Esophagus muscularis mucosa (tissue), 4 donors: ENCODE measurements around the gene CD6. TPM values are rescaled to one million over a fixed set of nuclear protein-coding genes. Genes with fewer than 3 reads are reported as not detected.

ENCODE experiments used
- DNase-seq: peaks from one replicate; pipeline ENCODE4 v3.0.0-alpha.2; 2017; ENCODE audit errors: extremely low spot score
- H3K27ac ChIP-seq, 4 donors: fragments of 200-600 bp; sonication (generic); replicated peaks in 1 of 4; 1 replicate in 3 of 4; 2 replicates in 1 of 4; pipeline ENCODE4 v1.5.1; 2016 to 2019; ENCODE audit warnings: mild to moderate bottlenecking in 1 of 4
- H3K27me3 ChIP-seq, 4 donors: fragments of 200-600 bp; sonication (generic); one replicate each; pipeline versions ENCODE4 v1.5.1 to v1.6.0; 2016 to 2019
- H3K36me3 ChIP-seq, 4 donors: fragments of 200-600 bp; sonication (generic); one replicate each; pipeline ENCODE4 v1.5.1; 2016 to 2019
- H3K4me1 ChIP-seq, 4 donors: fragments of 200-600 bp; sonication (generic); one replicate each; pipeline ENCODE4 v1.5.1; 2016 to 2019
- H3K4me3 ChIP-seq, 4 donors: fragments of 200-600 bp; sonication (generic); 1 replicate in 2 of 4; 2 replicates in 2 of 4; pipeline ENCODE4 v1.5.1; 2016 to 2019; ENCODE audit warnings: mild to moderate bottlenecking in 4 of 4, moderate library complexity in 1 of 4
- H3K9me3 ChIP-seq, 4 donors: fragments of 200-600 bp; sonication (generic); 1 replicate in 3 of 4; 2 replicates in 1 of 4; pipeline ENCODE4 v1.5.1; 2016 to 2019
- EP300 ChIP-seq: sonication (generic); formaldehyde crosslinking; IDR thresholded peaks from one replicate; pipeline ENCODE4 v1.6.1; 2017; ENCODE audit warnings: antibody characterized with exemption
- POLR2A ChIP-seq: fragments of 450-650 bp; IDR thresholded peaks from one replicate; pipeline ENCODE4 v1.6.1; 2017; ENCODE audit warnings: antibody characterized with exemption, moderate library complexity, mild to moderate bottlenecking, low read depth
- POLR2AphosphoS5 ChIP-seq, 2 donors: sonication (generic); formaldehyde crosslinking; IDR thresholded peaks; one replicate each; pipeline ENCODE4 v1.6.1; 2017; ENCODE audit warnings: antibody characterized with exemption in 2 of 2
- WGBS: methylation state at CpG from one replicate; pipeline ENCODE4 v1.1.5; 2018; 5-methylcytosine and 5-hydroxymethylcytosine counted together
- intact Hi-C: fragments of 100-400 bp; cut with DNase I; formaldehyde crosslinking; loops from one replicate; pipeline ENCODE4 v1.15.1; 2023
- total RNA-seq, 4 donors: library from RNA; depleted of rRNA; stranded (reverse); fragments of >200 nt; gene quantifications; one replicate each; pipeline versions ENCODE4 v1.1.0 to v1.2.1, GENCODE V29; 2016
- TF ChIP-seq, protein P1 (sequence below), 3 experiments: fragments of 200-600 bp in 2 of 3; fragments of 450-650 bp in 1 of 3; sonication (generic) in 2 of 3; IDR thresholded peaks; one replicate each; pipeline ENCODE4 v1.5.1; 2017 to 2019; ENCODE audit warnings: antibody characterized with exemption in 3 of 3, mild to moderate bottlenecking in 2 of 3, moderate library complexity in 1 of 3

Gene CD6
- total RNA-seq, 4 donors from 2014 or later: 0.32 to 2.2 (median 1.3) TPM; not detected in 1

DNA sequence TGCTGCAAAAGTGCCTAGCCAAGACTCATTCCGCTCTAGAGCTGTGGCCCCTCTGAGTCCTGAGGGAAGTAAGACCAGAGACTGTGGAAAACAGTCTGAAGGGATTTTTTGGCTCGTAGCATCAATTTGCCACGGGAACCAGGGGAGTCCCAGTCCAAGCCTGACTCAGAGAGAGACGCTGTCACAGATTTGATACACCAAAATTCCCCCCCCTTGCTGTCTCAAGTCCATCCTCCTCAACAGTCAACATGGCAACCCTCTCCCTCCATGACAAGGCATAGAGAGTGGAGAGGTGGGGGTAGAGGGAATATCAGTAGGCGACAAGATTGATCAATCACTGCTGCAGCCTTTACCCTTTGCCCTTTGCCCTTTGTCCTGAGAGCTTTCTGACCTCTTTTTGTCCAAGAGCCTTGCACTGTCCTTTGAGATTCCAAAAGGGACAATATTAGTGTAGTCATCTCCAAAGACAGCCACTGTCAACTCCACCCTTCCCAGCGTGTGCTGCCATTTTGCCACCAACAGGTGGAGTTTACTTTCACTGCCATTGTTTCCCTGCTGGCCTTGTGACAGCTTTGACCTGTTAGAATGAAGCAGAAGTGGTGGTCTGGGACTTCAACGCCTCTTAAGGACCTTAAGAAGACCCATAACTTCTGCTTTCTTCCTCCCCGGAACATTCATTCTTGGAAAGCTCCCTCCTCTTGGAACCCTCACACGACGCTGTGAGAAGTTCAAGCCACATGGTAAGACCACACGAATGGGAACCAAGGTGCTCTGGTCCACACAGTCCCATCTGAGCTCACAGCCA is 26.8 kb upstream of the CD6 start:
- H3K36me3 ChIP-seq: peaks cover 5 to 69% (median 59%) of the 10 kb centered on the region in 4 donors
- H3K9me3 ChIP-seq: no peaks in the 10 kb centered on the region

DNA sequence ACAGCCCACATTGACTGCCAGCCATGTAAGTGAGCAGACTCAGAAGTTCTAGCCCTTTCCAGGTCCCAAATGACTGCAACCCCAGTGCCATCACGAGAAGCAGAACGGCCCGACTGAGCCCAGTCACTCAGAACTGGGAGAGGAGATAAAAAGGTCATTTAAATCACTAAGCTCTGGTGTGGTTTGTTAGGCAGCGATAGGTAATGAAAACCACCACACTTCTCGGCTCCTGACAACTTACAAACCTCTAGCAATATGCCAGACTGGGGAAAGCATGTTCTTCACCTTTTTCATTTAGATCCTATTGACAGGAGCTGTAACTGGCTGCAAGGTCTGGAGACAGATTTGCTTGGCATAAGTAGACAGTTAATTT is 26.2 kb upstream of the CD6 start:
- no peak for TF ChIP-seq POLR2A
- TF ChIP-seq, protein P1, sequence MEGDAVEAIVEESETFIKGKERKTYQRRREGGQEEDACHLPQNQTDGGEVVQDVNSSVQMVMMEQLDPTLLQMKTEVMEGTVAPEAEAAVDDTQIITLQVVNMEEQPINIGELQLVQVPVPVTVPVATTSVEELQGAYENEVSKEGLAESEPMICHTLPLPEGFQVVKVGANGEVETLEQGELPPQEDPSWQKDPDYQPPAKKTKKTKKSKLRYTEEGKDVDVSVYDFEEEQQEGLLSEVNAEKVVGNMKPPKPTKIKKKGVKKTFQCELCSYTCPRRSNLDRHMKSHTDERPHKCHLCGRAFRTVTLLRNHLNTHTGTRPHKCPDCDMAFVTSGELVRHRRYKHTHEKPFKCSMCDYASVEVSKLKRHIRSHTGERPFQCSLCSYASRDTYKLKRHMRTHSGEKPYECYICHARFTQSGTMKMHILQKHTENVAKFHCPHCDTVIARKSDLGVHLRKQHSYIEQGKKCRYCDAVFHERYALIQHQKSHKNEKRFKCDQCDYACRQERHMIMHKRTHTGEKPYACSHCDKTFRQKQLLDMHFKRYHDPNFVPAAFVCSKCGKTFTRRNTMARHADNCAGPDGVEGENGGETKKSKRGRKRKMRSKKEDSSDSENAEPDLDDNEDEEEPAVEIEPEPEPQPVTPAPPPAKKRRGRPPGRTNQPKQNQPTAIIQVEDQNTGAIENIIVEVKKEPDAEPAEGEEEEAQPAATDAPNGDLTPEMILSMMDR (IDR thresholded peaks at IDR 0.05): no peak
- H3K4me3 ChIP-seq: no peak overlapping the region
- no peak for DNase-seq
- 97% methylated on average over 4 of the region's 5 CpGs for WGBS
- peaks cover 11 to 52% (median 23%) of the 10 kb centered on the region in 4 donors for H3K4me1 ChIP-seq
- H3K36me3 ChIP-seq: peaks cover 5 to 63% (median 56%) of the 10 kb centered on the region in 4 donors
- H3K27me3 ChIP-seq: no peaks in the 10 kb centered on the region
- no peaks in the 10 kb centered on the region for H3K9me3 ChIP-seq
- H3K27ac ChIP-seq: no peak overlapping the region
- intact Hi-C loops: no loop called here

More for the DNA sequence above, 26.8 kb upstream of the CD6 start:
- Histone ChIP-seq H3K4me1 (peaks cover 11 to 46% (median 18%) of the 10 kb centered on the region in 4 donors), H3K27ac (no peak overlapping the region), H3K27me3 (no peaks in the 10 kb centered on the region), H3K4me3 (no peak overlapping the region)
- TF ChIP-seq POLR2A (no peak), POLR2AphosphoS5 (IDR thresholded peaks at IDR 0.05) (no peak)
- intact Hi-C loops: no loop called here
- 82% methylated on average over 11 of the region's 11 CpGs for WGBS
- no peak for DNase-seq

DNA sequence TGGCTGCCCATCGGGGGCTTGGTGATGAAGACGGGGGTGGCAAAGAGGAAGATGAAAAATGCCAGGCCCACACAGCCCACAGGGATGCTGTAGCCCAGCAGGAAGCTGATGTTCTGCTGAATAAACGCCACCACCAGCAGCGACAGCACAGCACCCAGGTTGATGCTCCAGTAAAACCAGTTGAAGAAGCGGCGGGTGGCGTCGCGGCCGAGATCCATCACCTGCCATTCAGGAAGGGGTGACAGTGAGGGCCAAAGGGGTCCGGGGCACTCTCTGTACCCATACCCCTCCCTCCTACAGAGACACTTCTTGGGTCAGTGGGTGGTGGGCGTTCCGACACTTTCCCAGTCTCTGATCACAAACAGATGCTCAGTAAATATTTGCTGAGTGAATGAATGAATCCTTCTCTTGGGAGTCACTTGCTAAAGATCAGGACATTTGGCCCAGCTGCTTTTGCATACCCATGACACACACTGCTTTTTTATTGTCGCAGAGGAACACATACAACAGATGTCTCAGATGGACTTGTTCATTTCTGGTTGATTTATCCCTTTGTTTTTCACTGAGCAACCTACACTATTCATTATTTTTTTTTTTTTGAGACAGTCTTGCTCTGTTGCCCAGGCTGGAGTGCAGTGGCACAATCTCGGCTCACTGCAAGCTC is 24.7 kb upstream of the CD6 start:
- WGBS: 72% methylated on average over 14 of the region's 15 CpGs
- no peak for DNase-seq
- peaks cover 5 to 48% (median 41%) of the 10 kb centered on the region in 4 donors for H3K36me3 ChIP-seq

DNA sequence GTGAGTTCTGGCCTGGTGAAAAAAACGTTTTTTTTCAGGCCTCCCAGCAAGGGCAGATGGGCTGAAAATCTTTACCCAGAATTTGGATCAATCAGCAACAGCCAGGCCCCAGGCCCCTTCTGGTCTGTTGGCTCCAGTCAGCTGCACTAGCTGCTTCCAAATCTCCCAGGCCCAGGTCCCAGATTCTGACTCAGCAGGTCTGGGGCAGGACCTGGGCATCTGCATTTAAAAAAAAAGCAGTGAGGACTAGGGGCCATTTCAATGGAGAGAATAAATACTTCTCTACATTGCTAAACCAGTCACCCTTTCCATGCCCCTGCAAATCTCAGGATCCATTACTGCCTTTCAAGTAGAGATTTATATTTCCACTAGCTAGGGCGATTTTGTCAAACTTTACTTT is 23.8 kb upstream of the CD6 start:
- Histone ChIP-seq H3K27me3 (no peaks in the 10 kb centered on the region), H3K27ac (no peak overlapping the region), H3K4me1 (peaks cover 9 to 73% (median 44%) of the 10 kb centered on the region in 4 donors), H3K4me3 (no peak overlapping the region), H3K9me3 (no peaks in the 10 kb centered on the region), H3K36me3 (peaks cover 0 to 39% (median 32%) of the 10 kb centered on the region in 4 donors)
- intact Hi-C loops: no loop called here
- TF ChIP-seq, protein P1 (IDR thresholded peaks at IDR 0.05): no peak
- TF ChIP-seq POLR2AphosphoS5 (IDR thresholded peaks at IDR 0.05) (no peak), POLR2A (no peak), EP300 (no peak)
- WGBS: 49% methylated on average over 2 of the region's 2 CpGs
- DNase-seq: no peak

More for the DNA sequence above, 24.7 kb upstream of the CD6 start:
- intact Hi-C loops: no loop called here
- Histone ChIP-seq H3K27me3 (no peaks in the 10 kb centered on the region), H3K4me1 (peaks cover 11 to 64% (median 37%) of the 10 kb centered on the region in 4 donors), H3K9me3 (no peaks in the 10 kb centered on the region), H3K27ac (no peak overlapping the region), H3K4me3 (no peak overlapping the region)
- TF ChIP-seq EP300 (no peak), POLR2A (no peak), POLR2AphosphoS5 (IDR thresholded peaks at IDR 0.05) (no peak)
- TF ChIP-seq, protein P1 (IDR thresholded peaks at IDR 0.05): no peak

DNA sequence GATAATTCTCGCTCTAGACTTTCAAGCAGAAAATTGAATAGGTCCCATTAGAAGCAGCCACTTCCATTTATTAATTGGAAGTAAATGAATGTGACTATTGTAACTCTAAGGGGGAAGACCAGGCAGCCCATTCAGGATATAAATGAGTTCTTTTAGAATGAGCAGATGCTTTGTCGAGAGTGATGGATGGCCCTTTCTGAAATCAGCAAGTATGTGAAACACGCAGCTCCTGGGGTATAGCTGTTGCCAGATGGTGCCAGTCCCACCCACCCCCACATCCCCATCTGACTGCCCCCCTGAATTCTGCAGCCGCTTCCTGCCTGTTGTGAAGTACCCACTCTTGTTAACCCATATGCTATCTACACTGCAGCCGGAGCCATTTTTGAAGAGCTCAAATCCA is 23.2 kb upstream of the CD6 start:
- H3K4me1 ChIP-seq: peaks cover 11 to 73% (median 48%) of the 10 kb centered on the region in 4 donors
- TF ChIP-seq, protein P1 (IDR thresholded peaks at IDR 0.05): no peak
- TF ChIP-seq POLR2AphosphoS5 (IDR thresholded peaks at IDR 0.05): no peak
- no peak for TF ChIP-seq POLR2A
- no peak for TF ChIP-seq EP300
- no peak overlapping the region for H3K4me3 ChIP-seq
- no peaks in the 10 kb centered on the region for H3K27me3 ChIP-seq
- H3K36me3 ChIP-seq: peaks cover 0 to 33% (median 28%) of the 10 kb centered on the region in 4 donors
- WGBS: 75% methylated on average over 5 of the region's 5 CpGs
- peak overlapping the region; percentile 8 to 42 (median 20) for H3K27ac ChIP-seq
- intact Hi-C loops: no loop called here
- DNase-seq: no peak
- H3K9me3 ChIP-seq: no peaks in the 10 kb centered on the region
